ENCODE results near the gene STK39.

GRCh38 chr2:168138901-168139300 lies 108.5 kb downstream of the STK39 start:
- TF ChIP-seq, protein P1, sequence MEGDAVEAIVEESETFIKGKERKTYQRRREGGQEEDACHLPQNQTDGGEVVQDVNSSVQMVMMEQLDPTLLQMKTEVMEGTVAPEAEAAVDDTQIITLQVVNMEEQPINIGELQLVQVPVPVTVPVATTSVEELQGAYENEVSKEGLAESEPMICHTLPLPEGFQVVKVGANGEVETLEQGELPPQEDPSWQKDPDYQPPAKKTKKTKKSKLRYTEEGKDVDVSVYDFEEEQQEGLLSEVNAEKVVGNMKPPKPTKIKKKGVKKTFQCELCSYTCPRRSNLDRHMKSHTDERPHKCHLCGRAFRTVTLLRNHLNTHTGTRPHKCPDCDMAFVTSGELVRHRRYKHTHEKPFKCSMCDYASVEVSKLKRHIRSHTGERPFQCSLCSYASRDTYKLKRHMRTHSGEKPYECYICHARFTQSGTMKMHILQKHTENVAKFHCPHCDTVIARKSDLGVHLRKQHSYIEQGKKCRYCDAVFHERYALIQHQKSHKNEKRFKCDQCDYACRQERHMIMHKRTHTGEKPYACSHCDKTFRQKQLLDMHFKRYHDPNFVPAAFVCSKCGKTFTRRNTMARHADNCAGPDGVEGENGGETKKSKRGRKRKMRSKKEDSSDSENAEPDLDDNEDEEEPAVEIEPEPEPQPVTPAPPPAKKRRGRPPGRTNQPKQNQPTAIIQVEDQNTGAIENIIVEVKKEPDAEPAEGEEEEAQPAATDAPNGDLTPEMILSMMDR (optimal IDR thresholded peaks at IDR 0.05 in 1 of 3, IDR thresholded peaks at IDR 0.05 in 1 of 3, conservative IDR thresholded peaks at IDR 0.05 in 1 of 3; ENCODE audit: extremely low read depth in 1 of 3, insufficient read depth in 2 of 3, low read length in 3 of 3): no peak
- TF ChIP-seq EZH2 (IDR thresholded peaks at IDR 0.05; ENCODE audit: low read length): no peak
